HUES48 (cell line): Measurements from ENCODE around the gene CSH1.
"Not testable (repeated sequence)": the region's sequence is repeated elsewhere in the genome, so short reads cannot be mapped to it uniquely, and the experiment has no call there.

Source experiments
- H3K27ac ChIP-seq: one replicate; pipeline ENCODE4 v1.7.0; 2013; ENCODE audit warnings: low read depth, low read length, inconsistent platforms
- H3K27me3 ChIP-seq: 2 replicates; pipeline ENCODE4 v1.6.1; 2013; ENCODE audit warnings: mild to moderate bottlenecking, low read length; ENCODE audit not compliant: control insufficient read depth, insufficient read depth
- H3K36me3 ChIP-seq: 2 replicates; pipeline ENCODE4 v1.6.1; 2013; ENCODE audit warnings: low read length; ENCODE audit not compliant: control insufficient read depth, insufficient read depth
- H3K4me1 ChIP-seq: 2 replicates; pipeline ENCODE4 v1.6.1; 2013; ENCODE audit warnings: mild to moderate bottlenecking, low read length; ENCODE audit not compliant: control insufficient read depth, insufficient read depth
- H3K4me3 ChIP-seq: 2 replicates; pipeline ENCODE4 v1.5.1; 2013; ENCODE audit warnings: mild to moderate bottlenecking, low read depth, low read length
- H3K9ac ChIP-seq: 2 replicates; pipeline ENCODE4 v1.6.1; 2013; ENCODE audit warnings: mild to moderate bottlenecking, low read depth, low read length, moderate library complexity
- H3K9me3 ChIP-seq: 2 replicates; pipeline ENCODE4 v1.6.1; 2013; ENCODE audit warnings: low read length; ENCODE audit not compliant: control insufficient read depth, insufficient read depth

The CSH1 gene

DNA sequence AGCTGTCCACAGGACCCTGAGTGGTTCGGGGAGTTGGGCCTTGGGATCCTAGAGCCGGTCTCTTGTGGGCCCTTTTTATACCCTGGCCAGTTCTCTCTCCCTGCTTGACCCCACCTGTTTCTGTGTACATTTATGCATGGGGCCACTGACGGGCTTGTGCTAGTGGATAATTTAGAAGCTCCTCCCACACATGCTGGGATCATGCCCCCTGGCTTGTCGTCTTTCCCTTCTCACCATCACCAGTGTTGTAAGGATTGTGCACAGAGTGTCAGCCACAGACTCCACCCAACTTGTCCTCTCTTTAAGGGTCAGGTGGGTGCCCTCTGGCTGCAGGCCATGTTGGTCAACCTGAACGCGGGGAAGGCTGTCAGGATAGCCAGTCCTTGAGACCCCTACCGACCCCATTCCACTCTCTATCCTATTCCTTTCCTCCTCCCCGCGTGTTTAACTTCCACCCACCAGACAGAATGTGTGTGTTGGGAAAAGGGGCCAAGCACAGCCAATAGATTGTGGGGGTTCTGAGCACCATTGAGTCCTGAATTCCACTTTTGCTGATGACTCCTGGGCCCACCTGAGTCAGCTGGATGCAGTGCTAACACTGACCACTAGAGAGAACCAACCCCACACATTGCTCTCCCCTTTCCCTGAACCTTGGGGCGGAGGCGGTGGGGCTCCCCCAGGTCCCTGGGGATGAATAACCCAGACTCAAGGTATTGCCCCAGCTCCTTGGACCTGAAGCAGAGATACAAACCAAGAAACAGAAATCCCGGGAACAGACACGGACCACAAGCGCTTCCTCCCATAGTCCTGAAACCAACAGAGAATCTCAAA lies at the start of gene CSH1:
Gene CSH1 (minus strand): TSS at position 51 of the 831 bp plus-strand sequence. CDS start 63 bp downstream, outside the sequence.
- not testable (repeated sequence) for H3K27ac ChIP-seq, H3K4me3 ChIP-seq, H3K4me1 ChIP-seq, H3K9ac ChIP-seq, H3K27me3 ChIP-seq, H3K36me3 ChIP-seq, H3K9me3 ChIP-seq

- no peaks in the 10 kb centered on the region for H3K9me3 ChIP-seq
- no peak overlapping the region for H3K9ac ChIP-seq
- no peak overlapping the region for H3K27ac ChIP-seq
- no peaks in the 10 kb centered on the region for H3K4me1 ChIP-seq
- H3K4me3 ChIP-seq: no peak overlapping the region
- H3K36me3 ChIP-seq: peaks cover 12% of the 10 kb centered on the region; the same call in 1 of the 2 replicates
- no peaks in the 10 kb centered on the region for H3K27me3 ChIP-seq
These were observed 49.5 kb upstream of the CSH1 start for GRCh38 chr17:63945784-63946439.

GRCh38 chr17:63944736-63945499 lies 48.5 kb upstream of the CSH1 start:
- peaks cover 15% of the 10 kb centered on the region; the same call in 1 of the 2 replicates for H3K36me3 ChIP-seq
- H3K9ac ChIP-seq: no peak overlapping the region
- H3K27me3 ChIP-seq: no peaks in the 10 kb centered on the region
- H3K9me3 ChIP-seq: no peaks in the 10 kb centered on the region
- no peak overlapping the region for H3K27ac ChIP-seq
- H3K4me1 ChIP-seq: no peaks in the 10 kb centered on the region
- H3K4me3 ChIP-seq: no peak overlapping the region

DNA sequence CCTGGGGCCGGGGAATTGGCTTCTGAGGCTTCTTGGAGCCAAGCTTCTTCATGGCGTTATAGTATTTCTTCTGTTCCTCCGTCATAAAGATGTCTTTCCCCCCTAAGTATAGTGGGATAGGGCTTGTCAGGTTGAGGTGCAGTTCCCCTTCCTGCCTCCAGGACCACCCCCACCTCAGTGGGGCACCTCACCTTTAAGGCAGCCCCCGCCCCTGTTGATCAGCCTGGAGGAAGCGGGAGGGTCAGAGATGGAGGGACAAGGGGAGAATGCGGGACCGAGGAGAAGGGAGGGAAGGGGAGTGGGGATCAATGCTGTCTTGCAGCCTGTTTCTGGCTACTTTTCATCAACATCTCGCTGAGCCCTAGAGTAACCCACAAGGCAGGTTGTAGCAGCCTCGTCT lies 47.4 kb upstream of the CSH1 start:
- no peaks in the 10 kb centered on the region for H3K4me1 ChIP-seq
- no peak overlapping the region for H3K9ac ChIP-seq
- H3K4me3 ChIP-seq: no peak overlapping the region
- H3K27me3 ChIP-seq: no peaks in the 10 kb centered on the region
- no peak overlapping the region for H3K27ac ChIP-seq
- H3K9me3 ChIP-seq: no peaks in the 10 kb centered on the region
- H3K36me3 ChIP-seq: peaks cover 15% of the 10 kb centered on the region; the same call in 1 of the 2 replicates

DNA sequence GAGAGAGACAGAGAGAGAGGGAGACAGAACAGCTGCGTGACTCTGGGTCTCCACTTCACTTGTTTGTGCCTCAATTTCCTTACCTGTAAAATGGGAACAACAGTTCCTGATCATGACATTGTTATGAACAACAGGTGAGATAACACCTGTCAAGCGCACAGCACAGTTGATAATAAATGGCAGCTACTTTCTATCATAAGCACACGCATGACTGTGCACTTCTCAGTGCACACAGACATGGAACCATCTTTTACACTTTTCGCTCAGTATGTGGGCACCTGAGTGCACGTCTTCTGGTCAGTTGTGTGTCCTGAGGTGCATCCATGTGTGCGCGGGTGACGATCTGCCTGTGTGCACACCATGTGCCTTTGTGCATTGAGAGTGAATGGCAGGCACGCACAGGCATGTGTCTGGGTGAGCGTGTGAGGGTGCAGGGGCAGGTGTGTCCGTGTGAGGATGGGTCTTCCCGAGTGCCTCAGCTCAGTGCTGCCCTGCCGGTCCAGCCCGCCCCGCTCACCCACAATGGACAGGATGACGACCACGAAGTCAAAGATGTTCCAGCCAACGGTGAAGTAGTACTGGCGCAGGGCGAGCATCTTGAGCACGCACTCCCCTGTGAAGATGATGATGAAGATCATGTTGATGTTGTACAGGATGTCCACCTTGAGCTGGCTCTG lies 46.1 kb upstream of the CSH1 start:
- no peaks in the 10 kb centered on the region for H3K9me3 ChIP-seq
- no peaks in the 10 kb centered on the region for H3K27me3 ChIP-seq
- no peak overlapping the region for H3K4me3 ChIP-seq
- peaks cover 15% of the 10 kb centered on the region; the same call in 1 of the 2 replicates for H3K36me3 ChIP-seq
- H3K9ac ChIP-seq: no peak overlapping the region
- H3K4me1 ChIP-seq: no peaks in the 10 kb centered on the region
- no peak overlapping the region for H3K27ac ChIP-seq

GRCh38 chr17:63941751-63942150 lies 45.4 kb upstream of the CSH1 start:
- no peaks in the 10 kb centered on the region for H3K4me1 ChIP-seq
- no peak overlapping the region for H3K9ac ChIP-seq
- no peaks in the 10 kb centered on the region for H3K27me3 ChIP-seq
- peaks cover 15% of the 10 kb centered on the region; the same call in 1 of the 2 replicates for H3K36me3 ChIP-seq
- no peak overlapping the region for H3K27ac ChIP-seq
- H3K9me3 ChIP-seq: no peaks in the 10 kb centered on the region
- no peak overlapping the region for H3K4me3 ChIP-seq

DNA sequence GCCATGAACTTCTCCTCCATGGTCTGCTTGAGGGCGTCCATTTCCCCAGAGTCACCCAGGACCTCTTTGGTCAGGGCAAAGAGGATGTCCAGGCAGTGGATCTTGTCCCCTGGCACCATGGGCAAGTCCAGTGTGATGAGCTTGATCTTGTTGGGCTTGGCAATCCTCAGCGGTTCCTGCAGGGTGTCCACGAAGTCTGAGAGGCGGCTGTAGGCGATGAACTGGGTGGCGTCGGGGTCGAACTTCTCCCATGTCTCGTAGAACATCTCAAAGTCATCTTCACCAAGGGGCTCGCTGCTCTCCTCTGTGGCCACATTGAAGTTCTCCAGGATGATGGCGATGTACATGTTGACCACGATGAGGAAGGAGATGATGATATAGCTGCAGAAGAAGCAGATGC lies 44.8 kb upstream of the CSH1 start:
- Histone ChIP-seq H3K27me3 (no peaks in the 10 kb centered on the region), H3K4me1 (no peaks in the 10 kb centered on the region), H3K9ac (no peak overlapping the region), H3K27ac (no peak overlapping the region), H3K9me3 (no peaks in the 10 kb centered on the region), H3K36me3 (peaks cover 15% of the 10 kb centered on the region; the same call in 1 of the 2 replicates), H3K4me3 (no peak overlapping the region)

GRCh38 chr17:63940584-63940983 lies 44.2 kb upstream of the CSH1 start:
- no peak overlapping the region for H3K9ac ChIP-seq
- no peak overlapping the region for H3K27ac ChIP-seq
- no peaks in the 10 kb centered on the region for H3K27me3 ChIP-seq
- H3K4me3 ChIP-seq: no peak overlapping the region
- no peaks in the 10 kb centered on the region for H3K4me1 ChIP-seq
- H3K36me3 ChIP-seq: peaks cover 15% of the 10 kb centered on the region; the same call in 1 of the 2 replicates
- no peaks in the 10 kb centered on the region for H3K9me3 ChIP-seq

DNA sequence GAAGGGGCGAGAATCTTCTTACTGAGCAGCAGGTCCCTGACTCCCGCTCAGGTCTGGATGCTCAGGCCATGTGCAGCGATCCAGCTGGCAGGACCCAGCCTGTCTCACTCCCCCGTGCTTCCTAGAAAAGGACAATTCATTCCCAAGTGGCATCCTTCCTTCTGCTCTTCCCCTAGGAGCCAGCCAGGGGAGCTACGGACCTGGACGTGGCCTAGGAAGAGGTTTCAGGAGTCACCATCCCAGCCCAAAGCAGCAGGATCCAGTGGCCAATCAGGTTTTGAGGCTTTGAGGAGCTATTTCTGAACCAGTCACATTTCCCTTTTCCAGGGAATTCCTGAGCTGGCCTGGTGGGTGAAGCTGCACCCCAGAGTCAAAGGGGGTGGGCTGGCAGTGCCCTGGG lies 43.5 kb upstream of the CSH1 start:
- Histone ChIP-seq H3K9ac (no peak overlapping the region), H3K9me3 (no peaks in the 10 kb centered on the region), H3K4me3 (no peak overlapping the region), H3K27me3 (no peaks in the 10 kb centered on the region), H3K36me3 (peaks cover 15% of the 10 kb centered on the region; the same call in 1 of the 2 replicates), H3K4me1 (no peaks in the 10 kb centered on the region), H3K27ac (no peak overlapping the region)

- H3K4me3 ChIP-seq: no peak overlapping the region
- no peak overlapping the region for H3K9ac ChIP-seq
- no peaks in the 10 kb centered on the region for H3K9me3 ChIP-seq
- no peaks in the 10 kb centered on the region for H3K27me3 ChIP-seq
- peaks cover 15% of the 10 kb centered on the region; the same call in 1 of the 2 replicates for H3K36me3 ChIP-seq
- no peaks in the 10 kb centered on the region for H3K4me1 ChIP-seq
- H3K27ac ChIP-seq: no peak overlapping the region
These were observed 43.0 kb upstream of the CSH1 start for GRCh38 chr17:63939401-63939800.
